ENCODE data around the gene INPP5A.

DNA sequence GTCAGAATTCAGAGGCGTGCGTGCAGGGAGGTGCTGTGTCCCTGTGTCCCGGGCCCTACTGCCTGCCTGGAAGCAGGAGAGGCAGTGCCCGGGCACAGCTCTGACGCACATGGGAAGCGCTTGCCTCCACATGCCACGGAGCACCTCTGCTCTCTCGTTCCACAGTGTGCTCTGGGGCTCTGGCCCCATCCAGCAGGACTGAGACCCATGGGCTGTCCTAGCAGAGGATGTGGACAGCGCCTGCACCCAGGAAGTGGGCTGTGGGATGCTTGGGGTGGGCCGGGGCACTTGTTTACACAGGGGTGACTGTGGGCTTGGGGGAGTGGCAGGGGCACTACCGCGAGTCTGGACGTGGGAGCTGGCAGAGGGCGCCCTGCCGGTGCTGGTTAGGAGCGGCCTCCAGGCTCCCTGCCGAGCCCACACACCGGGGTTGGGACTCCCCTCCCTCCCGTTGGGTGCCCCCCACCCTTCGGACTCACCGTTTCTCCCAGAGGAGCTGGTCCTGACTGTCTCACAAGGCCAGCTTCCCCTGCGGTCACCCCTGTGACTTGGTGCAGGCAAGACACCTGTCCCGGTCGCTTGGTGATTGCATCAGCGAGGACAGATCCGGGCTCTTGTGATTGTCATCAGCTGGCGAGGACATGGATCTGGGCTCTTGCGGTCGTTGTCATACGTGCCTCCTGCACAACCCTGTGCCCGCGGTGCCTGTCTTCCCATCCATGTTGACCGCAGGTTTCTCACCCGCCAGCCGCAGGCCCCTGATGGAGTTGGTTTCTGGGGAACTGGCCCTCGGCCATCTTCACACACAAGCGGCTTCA is 165.2 kb downstream of the INPP5A start:
- TF ChIP-seq, protein P1, sequence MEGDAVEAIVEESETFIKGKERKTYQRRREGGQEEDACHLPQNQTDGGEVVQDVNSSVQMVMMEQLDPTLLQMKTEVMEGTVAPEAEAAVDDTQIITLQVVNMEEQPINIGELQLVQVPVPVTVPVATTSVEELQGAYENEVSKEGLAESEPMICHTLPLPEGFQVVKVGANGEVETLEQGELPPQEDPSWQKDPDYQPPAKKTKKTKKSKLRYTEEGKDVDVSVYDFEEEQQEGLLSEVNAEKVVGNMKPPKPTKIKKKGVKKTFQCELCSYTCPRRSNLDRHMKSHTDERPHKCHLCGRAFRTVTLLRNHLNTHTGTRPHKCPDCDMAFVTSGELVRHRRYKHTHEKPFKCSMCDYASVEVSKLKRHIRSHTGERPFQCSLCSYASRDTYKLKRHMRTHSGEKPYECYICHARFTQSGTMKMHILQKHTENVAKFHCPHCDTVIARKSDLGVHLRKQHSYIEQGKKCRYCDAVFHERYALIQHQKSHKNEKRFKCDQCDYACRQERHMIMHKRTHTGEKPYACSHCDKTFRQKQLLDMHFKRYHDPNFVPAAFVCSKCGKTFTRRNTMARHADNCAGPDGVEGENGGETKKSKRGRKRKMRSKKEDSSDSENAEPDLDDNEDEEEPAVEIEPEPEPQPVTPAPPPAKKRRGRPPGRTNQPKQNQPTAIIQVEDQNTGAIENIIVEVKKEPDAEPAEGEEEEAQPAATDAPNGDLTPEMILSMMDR (conservative IDR thresholded peaks at IDR 0.05; ENCODE audit: low read length) = no peak
- no peak for TF ChIP-seq EZH2phosphoT487 (IDR thresholded peaks at IDR 0.05; ENCODE audit: borderline replicate concordance)

Data from Loucy (cell line).